Stimulated activated CD8-positive, alpha-beta memory T cell treated with anti-CD3 and anti-CD28 coated beads, Interleukin-7, amount 100 ng/mL, for 24 hours (primary cell): ENCODE results near the gene RADIL.
"Not testable (repeated sequence)": the region's sequence is repeated elsewhere in the genome, so short reads cannot be mapped to it uniquely, and the experiment has no call there.

ENCODE experiments used
- DNase-seq: peaks from one replicate; pipeline ENCODE4 v3.0.0-alpha.2; 2020; ENCODE audit warnings: low read depth

RADIL gene

DNA sequence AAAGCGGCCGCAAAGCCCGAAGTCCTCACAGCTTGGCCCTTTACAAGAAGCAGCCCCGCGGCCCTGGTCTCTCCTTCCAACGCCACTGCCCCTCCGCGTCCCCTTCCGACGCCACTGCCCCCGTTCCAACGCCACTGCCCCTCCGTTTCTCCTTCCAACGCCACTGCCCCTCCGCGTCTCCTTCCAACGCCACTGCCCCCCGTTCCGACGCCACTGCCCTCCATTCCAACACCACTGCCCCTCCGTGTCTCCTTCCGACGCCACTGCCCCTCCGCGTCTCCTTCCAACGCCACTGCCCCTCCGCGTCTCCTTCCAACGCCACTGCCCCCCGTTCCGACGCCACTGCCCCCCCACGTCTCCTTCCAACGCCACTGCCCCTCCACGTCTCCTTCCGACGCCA is 75.0 kb downstream of the RADIL start:
- no peak for DNase-seq

DNA sequence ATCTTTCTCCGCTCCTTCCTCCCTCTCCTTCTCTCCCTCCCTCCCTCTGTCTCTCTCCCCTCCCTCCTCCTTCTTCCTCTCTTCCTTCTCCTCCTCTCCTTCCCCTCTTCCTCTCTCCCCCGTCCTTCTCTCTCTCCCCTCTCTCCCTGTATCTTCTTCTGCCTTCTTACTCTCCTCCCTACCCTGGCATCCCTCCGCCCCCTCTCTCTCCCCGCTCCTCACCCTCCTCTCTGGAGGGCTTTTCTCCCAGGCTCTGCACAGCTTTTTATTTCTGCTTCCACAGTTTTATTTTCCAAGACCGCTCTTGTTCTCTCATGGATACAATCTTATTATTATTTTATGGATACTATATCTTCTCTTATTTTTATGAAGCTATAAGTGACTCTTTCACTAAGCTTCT is 75.5 kb downstream of the RADIL start:
- DNase-seq = no peak

DNA sequence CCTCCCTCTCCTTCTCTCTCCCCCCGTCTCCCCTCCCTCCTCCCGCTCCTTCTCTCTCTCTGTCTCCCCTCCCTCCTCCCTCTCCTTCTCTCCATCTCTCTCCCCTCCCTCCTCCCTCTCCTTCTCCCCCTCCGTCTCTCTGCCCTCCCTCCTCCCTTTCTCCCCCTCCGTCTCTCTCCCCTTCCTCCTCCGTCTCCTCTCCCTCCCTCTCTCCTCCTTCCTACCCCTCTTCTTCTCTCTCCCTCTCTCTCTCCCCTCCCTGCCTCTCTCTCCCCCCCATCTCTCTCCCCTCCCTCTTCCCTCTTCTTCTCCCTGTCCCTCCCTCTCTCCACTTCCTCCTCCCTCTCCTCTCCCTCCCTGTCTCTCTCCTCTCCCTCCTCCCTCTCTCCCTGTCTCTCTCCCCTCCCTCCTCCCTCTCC is 75.9 kb downstream of the RADIL start:
- no peak for DNase-seq

DNA sequence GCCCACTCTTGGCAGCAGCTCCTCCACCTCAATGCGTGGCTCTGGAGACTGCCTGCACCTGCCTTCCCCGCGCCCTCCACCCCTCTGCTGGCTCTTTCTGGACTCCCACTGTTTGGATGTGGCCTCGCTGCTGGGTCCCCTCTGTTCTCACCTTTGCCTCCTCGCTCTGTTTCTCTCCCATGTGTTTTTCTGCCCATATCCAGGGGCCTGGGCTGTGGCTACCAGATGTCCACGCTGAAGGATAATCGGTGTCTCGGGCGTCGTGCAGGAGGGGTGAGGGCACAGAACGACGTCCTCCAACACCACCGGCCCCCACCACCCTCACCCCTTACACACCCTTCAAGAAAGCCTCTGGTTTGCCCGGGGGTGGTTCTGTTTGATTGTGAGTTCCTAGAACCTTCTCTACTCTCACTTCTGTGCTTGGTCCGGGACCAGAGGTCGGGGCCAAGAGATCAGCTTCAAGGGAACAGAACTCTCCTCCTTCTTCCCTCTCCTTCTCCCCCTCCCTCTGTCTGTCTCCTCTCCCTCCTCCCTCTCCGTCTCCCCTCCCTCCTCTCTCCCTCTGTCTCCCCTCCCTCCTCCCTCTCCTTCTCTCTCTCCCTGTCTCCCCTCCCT is 76.4 kb downstream of the RADIL start:
- no peak for DNase-seq

DNA sequence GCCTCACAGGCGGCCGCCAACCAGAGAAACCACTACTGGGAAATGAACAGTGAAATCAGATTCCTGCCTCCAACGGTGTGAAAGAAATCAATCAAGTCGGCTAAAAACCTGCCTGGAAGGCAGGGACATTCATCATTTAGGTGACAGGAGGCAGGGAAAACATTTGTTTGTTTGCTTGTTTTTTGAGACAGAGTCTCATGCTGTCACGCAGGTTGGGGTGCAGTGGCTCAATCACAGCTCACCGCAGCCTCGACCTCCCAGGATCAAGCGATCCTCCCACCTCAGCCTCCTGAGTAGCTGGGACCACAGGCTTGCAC is 77.6 kb downstream of the RADIL start:
- no peak for DNase-seq

DNA sequence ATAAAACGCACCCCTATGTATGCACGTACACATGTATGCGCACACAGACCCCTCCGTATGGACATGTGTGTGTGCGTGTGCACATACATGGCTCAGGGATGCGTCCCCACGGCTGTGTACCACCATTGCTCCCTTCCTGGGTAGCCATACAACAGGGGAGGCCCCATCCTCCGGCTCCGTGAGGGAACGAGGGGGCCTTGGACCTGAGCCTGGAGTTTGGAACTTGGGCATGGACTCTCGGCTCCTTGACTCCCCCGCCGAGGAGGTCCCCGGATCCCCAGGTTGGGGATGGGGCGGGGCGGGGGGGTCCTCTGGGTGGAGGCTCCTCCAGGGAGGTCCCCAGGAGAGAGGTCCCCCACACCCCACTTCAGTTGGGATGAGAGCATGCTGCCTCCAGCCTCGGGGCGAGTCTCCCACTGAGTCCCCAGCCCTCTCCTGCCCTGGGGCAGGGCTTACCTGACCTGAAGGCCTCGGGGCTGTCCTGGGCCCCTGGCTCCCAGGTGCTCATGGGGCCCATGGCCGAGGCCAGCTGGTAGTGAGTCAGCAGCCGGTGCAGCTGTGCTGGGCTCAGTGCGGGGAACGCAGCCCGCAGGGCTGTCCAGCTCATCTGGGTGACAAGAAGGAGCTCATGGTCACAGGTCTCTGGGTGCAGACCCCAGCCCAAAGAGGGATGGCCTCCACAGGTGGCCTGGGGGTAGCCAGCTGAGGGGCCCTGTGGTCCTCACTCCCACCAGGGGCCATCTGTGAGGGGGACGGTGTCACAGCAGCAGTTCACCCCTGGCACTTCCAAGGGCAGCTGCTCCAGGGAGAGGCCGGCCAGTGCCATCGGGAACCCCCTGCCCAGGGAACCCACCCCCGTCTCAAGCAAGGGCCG is 78.2 kb downstream of the RADIL start:
- DNase-seq = no peak

DNA sequence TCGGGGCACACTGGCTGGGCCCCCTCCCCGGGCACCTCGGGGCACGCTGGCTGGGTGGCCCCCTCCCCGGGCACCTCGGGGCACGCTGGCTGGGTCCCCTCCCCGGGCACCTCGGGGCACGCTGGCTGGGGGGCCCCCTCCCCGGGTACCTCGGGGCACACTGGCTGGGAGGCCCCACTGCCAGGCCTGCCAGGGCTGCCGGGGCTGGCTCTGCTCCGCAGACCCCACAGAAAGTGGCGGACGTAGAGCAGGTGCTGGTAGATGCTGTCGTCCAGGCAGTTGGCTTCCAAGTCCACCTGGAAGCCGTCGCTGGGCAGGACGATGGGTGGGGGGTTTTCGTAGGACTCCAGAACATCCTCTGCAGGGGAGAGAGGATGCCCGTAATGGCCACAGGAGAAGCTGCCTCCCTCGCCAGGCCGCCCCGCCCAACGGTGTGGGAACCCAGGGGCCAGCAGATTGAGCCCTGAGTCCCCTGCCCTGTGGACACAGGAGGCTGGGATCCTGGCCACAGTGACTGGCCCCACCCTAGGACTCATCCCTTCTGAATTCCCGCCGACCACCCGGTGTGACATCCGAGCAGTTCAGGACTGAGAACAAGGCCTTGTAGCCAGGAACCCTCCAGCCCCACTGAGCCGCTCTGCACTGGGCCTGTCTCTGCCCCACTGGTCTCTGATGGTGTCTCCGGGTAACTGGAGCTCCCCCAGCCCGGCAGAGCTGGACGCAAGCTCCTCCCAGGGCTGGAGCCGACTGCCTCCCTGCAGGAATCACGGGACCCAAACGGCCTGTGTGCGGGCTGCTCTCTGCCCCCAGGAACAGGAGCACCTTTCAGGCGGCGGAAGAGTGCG is 79.9 kb downstream of the RADIL start:
- no peak for DNase-seq

DNA sequence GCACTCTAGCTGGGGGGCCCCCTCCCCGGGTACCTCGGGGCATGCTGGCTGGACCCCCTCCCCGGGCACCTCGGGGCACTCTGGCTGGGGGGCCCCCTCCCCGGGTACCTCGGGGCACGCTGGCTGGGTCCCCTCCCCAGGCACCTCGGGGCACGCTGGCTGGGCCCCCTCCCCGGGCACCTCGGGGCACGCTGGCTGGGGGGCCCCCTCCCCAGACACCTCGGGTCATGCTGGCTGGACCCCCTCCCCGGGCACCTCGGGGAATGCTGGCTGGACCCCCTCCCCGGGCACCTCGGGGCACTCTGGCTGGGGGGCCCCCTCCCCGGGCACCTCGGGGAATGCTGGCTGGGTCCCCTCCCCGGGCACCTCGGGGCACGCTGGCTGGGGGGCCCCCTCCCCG is 80.9 kb downstream of the RADIL start:
- not testable (repeated sequence) for DNase-seq

DNA sequence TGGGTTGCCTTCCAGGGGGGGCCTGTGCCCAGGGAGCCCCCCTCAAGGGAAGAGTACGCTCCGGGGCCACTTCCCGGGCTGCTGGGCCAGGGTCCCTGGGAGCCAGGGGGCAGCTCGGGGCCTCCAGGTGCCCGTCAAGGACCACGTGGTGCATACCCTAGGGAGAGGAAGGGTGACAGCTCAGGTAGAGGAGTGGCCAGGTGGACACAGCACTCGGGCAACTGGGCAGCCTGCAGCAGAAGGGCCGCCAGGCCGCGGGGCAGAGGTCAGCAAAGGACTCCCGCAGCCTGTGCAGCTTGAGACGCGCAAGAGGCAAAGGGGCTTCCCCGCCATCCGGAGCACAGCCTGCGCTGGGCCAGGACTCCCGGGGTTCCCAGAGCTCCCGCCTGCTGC is 81.7 kb downstream of the RADIL start:
- no peak for DNase-seq

DNA sequence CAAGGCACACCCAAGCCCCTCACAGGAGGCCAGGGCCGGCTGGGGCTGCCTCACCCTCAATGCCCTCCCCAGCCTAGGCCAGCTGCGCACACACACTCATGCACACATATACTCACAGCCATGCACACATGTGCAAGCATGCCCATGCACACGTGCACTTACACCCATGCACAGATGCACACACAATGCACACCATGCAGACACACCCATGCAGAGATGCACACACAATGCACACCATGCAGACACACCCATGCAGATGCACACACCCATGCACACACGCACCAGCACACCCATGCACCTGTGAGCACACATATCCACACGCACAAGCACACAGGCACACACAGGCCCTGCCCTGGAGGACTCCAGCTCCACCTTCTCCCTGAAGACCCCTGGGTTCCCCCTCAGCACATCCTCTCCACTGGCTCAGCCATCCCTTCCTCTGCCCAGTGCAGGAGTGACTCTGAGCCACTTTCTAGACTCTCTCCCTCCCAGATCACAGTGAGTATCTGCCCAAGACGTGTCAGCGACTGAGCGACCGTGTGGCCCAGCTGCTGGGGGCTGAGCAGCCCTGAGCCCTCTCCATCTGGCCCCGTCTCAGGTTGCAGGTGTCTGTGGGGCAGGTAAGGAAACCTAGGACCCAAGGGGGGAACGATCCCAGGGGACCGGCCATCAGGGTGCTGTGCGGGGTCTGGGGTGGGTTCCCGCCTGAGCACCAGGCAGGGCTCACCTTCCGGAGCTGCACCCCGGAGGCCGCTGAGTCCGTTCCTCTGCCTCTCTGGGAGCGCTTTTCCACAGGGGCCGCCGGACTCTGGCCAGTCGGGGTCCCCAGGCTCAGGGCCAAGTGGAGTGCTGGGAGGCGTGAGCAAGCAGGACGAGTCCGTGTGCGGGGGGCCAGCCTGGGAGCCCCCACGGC is 82.3 kb downstream of the RADIL start:
- no peak for DNase-seq

DNA sequence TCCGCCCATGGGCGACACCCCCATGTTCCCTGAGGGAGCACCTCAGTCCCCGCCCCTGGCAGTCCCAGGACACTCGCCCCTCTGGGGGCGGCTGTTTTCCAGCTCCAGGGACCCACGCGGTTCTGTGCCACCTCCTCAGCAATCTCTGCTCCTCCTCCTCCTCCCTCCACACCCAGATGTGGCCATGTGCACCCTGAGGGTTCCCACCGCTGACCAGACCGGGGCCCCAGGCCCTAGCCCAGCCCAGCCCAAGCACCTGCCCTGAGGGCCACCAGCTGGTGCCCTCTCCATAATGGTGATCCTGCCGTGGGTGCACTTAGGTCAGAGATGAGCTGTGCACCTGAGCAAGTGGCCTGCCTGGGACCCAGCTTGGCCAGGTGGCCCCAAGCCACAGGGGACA is 83.0 kb downstream of the RADIL start:
- DNase-seq = no peak

DNA sequence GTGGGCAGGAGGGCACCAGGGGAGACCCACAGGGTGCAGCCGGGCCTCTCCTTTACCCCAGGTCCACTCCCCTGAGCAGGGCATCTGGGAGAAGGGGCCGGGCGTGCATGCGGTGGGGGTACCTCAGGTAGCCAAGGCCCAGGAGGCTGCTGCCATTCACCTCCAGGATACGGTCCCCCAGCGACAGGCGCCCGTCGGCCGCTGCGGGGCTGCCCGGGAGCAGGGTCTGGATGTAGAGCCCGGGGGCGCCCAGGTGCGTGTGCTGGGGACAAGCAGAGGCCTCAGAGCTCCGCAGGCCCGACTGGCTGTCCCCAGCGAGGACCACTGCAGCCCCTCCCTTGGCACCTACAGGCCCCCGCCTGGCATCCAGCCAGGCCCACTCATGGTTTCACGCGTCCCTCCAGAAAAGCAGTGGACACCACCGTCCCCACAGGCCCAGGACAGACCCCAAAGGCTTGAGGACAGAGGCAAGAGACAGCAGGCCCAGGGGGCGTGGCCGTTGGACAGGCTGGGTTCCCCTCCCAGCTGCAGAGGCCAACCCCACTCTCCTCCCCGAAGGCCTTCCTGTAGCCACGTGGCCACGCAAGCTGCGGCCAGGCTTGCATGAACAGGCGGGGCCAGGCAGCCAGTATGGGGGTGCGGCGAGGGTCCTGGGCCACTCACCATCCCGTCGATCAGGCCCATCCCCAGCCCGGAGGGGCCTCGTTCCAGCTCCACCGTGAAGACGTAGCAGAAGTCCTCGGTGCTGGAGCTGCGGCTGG is 83.8 kb downstream of the RADIL start:
- DNase-seq = no peak

DNA sequence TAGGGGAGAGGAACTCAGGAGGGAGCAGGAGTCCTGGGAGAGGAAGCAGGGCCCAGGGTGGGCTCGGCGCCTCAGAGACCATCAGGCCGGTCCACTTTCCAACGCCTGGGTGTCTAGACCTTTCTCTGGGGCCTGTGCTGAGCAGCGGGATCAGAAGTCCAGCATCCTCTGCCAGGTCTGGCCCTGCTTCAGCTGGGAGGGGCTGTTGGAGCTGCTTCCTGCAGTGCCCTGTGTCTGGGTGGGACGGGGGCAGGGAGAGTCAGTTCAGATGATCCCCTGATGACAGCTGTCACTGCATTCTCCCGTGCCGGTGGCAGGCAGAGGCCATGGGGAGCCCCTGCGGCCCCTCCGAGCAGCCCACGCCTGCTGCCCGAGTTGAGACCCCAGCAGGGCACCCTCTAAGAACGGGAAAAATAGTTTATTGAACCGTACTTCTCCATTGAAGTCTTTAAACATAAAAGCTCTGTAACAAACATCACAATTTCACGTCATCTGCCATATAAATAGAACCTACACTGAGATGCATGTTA is 84.7 kb downstream of the RADIL start:
- DNase-seq = no peak

DNA sequence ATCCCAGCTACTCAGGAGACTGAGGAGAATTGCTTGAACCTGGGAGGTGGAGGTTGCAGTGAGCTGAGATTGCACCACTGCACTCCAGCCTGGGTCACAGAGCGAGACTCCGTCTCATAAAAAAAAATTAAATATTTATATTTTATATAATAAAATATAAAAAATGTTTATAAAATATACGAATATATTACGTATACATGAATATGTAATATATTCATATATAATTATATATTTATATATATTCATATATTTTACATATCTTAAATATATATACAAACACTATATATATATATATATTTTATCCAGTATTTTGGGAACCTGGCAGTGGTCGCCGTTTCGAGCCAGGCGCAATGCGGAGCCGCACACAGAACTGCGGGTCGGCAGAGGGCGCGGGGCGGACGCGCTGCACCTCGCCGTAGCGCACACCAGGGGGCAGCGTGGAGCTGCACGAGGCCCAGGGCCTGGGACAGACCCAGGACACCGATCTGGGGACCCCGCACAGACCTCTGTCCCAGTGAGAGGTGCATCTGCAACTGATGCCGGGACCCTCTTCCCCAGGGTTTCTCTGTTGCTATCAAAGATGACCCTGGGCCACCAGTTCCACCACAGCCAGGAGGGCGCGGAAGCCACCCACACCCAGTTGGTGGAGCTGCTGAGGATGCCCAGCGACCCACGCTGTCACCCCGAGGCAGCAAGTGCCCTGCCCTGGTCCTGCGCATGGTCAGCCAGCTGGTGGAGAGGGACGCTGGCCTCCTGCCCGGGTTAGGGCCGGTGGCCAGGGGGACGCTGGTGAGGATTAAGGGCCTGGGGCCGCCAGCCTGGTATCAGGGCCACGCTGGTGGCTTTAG is 85.4 kb downstream of the RADIL start:
- peak; percentile 35 for DNase-seq

DNA sequence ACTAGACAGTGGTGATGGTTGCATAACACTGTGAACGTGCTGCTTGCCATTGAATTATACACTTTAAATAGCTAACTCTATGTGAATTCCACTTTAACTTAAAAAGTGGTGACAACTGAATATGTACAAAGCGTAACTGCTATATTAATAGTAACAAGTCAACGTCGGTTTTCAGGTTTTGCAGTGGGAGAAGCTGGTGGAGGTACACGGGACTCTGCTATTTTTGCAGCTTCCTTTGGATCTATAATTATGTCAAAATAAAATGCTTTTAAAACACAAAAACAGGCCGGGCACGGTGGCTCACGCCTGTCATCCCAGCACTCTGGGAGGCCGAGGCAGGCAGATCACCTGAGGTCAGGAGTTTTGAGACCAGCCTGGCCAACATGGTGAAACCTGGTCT is 87.1 kb downstream of the RADIL start:
- no peak for DNase-seq

DNA sequence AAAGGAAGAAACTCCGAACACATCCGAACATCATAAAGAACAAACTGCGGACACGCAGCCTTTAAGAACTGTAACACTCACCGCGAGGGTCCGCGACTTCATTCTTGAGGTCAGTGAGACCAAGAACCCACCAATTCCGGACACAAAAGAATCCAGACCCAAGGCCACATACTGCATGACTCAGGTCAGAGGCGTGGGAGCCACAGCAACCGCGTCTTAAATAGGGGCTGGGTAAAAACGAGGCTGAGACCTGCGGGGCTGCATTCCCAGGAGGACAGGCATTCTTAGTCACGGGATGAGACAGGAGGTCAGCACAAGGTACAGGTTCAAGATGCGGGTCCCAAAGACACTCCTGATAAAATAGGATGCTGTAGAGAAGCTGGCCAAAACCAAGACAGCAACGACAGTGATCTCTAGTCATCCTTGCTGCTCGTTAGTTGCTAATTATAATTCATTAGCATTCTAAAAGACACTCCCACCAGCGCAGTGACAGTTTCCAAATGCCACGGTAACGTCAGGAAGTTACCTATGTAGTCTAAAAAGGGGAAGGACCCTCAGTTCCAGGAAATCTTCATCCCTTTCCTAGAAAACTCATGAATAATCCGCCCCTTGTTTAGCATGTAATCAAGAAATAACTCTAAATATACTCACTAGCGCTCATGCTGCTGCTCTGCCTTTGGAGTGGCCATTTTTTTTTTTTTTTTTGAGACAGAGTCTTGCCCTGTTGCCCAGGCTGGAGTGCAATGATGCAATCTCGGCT is 88.7 kb downstream of the RADIL start:
- no peak for DNase-seq

DNA sequence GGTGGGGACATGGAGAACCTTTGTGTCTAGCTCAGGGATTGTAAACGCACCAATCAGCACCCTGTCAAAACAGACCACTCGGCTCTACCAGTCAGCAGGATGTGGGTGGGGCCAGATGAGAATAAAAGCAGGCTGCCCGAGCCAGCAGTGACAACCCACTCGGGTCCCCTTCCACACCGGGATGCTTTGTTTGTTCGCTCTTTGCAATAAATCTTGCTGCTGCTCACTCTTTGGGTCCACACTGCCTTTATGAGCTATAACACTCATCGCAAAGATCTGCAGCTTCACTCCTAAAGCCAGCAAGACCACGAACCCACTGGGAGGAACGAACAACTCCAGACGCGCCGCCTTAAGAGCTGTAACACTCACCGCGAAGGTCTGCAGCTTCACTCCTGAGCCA is 89.3 kb downstream of the RADIL start:
- DNase-seq = not testable (repeated sequence)

DNA sequence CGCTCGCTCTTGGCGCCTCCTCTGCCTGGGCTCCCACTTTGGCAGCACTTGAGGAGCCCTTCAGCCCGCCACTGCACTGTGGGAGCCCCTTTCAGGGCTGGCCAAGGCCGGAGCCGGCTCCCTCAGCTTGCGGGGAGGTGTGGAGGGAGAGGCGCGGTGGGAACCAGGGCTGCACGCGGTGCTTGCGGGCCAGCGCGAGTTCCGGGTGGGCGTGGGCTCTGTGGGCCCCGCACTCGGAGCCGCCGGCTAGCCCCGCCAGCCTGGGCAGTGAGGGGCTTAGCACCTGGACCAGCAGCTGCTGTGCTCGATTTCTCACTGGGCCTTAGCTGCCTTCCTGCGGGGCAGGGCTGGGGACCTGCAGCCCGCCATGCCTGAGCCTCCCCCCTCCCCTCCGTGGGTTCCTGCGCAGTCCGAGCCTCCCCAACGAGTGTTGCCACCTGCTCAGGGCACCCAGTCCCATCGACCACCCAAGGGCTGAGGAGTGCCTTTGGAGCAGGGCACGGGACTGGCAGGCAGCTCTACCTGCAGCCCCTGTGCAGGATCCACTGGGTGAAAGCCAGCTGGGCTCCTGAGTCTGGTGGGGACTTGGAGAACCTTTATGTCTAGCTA is 90.0 kb downstream of the RADIL start:
- DNase-seq = not testable (repeated sequence)
